Erythroblast (primary cell): Measurements from ENCODE around the gene ZDHHC11.

ENCODE experiments used
- GATA1 ChIP-seq: IDR thresholded peaks from 2 replicates; pipeline ENCODE4 v1.6.1; 2011; ENCODE audit warnings: low read depth, mild to moderate bottlenecking, control low read depth, low read length, moderate library complexity
- POLR2A ChIP-seq: IDR thresholded peaks from 2 replicates; pipeline ENCODE4 v1.6.1; 2011; ENCODE audit warnings: mild to moderate bottlenecking, low read length

GRCh38 chr5:815449-815848 lies 35.3 kb downstream of the ZDHHC11 start:
- TF ChIP-seq POLR2A (no peak), GATA1 (no peak)
